IMR-90 (cell line): ENCODE results near the gene TSTD2. TPM values are rescaled to one million over a fixed set of nuclear protein-coding genes. Genes with fewer than 3 reads are reported as not detected.

ENCODE experiments used
- ATAC-seq: fragments of 200-7000 bp; cut with Tn5 transposase; 2 replicates; pipeline ENCODE4 v1.9.1; 2020; ENCODE audit warnings: low read depth, mild to moderate bottlenecking, moderate library complexity
- BruUV-seq: library from RNA; stranded (reverse); fragments of 400-500 nt; replicated peaks from 2 replicates; lab custom pipeline; 2021; lab: Mats Ljungman, UMichigan
- CTCF ChIA-PET: fragments of 300-600 bp; formaldehyde crosslinking; extraction: SDS; loops from one replicate; lab custom pipeline; 2021; ENCODE audit warnings: antibody characterized with exemption; lab: Yijun Ruan, JAX
- POLR2A ChIA-PET: fragments of 300-600 bp; sonication (Branson Sonifier 250); formaldehyde crosslinking; loops from one replicate; lab custom pipeline; 2022; ENCODE audit warnings: antibody characterized with exemption; ENCODE audit not compliant: unreplicated experiment; lab: Charles Lee
- DNase-seq: peaks from one replicate; pipeline ENCODE4 v3.0.0; 2013
- H2AFZ ChIP-seq: replicated peaks from 2 replicates; pipeline ENCODE3; 2013; ENCODE audit warnings: low read length, mild to moderate bottlenecking; ENCODE audit not compliant: poor library complexity
- H2AK5ac ChIP-seq: 2 replicates; pipeline ENCODE4 v1.6.1; 2013; ENCODE audit warnings: low read depth, low read length, inconsistent platforms
- H2AK9ac ChIP-seq: replicated peaks from 2 replicates; pipeline ENCODE3; 2013; ENCODE audit warnings: mild to moderate bottlenecking, low read depth, low read length, moderate library complexity; ENCODE audit not compliant: poor library complexity
- H2BK120ac ChIP-seq: 2 replicates; pipeline ENCODE4 v1.6.1; 2013; ENCODE audit warnings: low read depth, low read length, inconsistent platforms
- H2BK15ac ChIP-seq: 3 replicates; pipeline ENCODE4 v1.6.1; 2013; ENCODE audit warnings: low read depth, low read length, inconsistent platforms
- H2BK20ac ChIP-seq: 2 replicates; pipeline ENCODE4 v1.6.1; 2013; ENCODE audit warnings: low read depth, mild to moderate bottlenecking, inconsistent platforms, low read length, moderate library complexity
- H2BK5ac ChIP-seq: 2 replicates; pipeline ENCODE4 v1.6.1; 2013; ENCODE audit warnings: mild to moderate bottlenecking, low read depth, low read length, inconsistent platforms; ENCODE audit not compliant: poor library complexity, severe bottlenecking
- H3K14ac ChIP-seq: replicated peaks from 2 replicates; pipeline ENCODE4 v1.6.1; 2013; ENCODE audit warnings: low read depth, low read length, inconsistent platforms
- H3K18ac ChIP-seq: 2 replicates; pipeline ENCODE4 v1.6.1; 2013; ENCODE audit warnings: low read depth, low read length, control low read depth
- H3K23ac ChIP-seq: 2 replicates; pipeline ENCODE4 v1.6.1; 2013; ENCODE audit warnings: low read depth, low read length, inconsistent platforms
- H3K27ac ChIP-seq: 2 replicates; pipeline ENCODE4 v1.5.1; 2013; ENCODE audit warnings: mild to moderate bottlenecking, control low read depth, low read length; ENCODE audit not compliant: insufficient read depth
- H3K27me3 ChIP-seq: 2 replicates; pipeline ENCODE4 v1.6.1; 2013; ENCODE audit warnings: low read length; ENCODE audit not compliant: control insufficient read depth, insufficient read depth
- H3K36me3 ChIP-seq: 2 replicates; pipeline ENCODE4 v1.6.1; 2013; ENCODE audit warnings: low read length, mixed read lengths; ENCODE audit not compliant: control insufficient read depth, insufficient read depth
- H3K4ac ChIP-seq: 2 replicates; pipeline ENCODE4 v1.6.1; 2013; ENCODE audit warnings: low read depth, low read length, inconsistent platforms
- H3K4me1 ChIP-seq: 2 replicates; pipeline ENCODE4 v1.6.1; 2013; ENCODE audit warnings: low read length, mixed read lengths; ENCODE audit not compliant: control insufficient read depth, insufficient read depth
- H3K4me2 ChIP-seq: 2 replicates; pipeline ENCODE4 v1.6.1; 2013; ENCODE audit warnings: low read depth, mild to moderate bottlenecking, control low read depth, low read length, moderate library complexity
- H3K4me3 ChIP-seq: 2 replicates; pipeline ENCODE4 v1.5.1; 2013; ENCODE audit warnings: low read depth, mild to moderate bottlenecking, control low read depth, low read length, moderate library complexity; ENCODE audit not compliant: insufficient read depth
- H3K56ac ChIP-seq: 2 replicates; pipeline ENCODE4 v1.6.1; 2013; ENCODE audit warnings: low read length, inconsistent platforms; ENCODE audit not compliant: insufficient read depth; ENCODE audit errors: extremely low read depth
- H3K79me1 ChIP-seq, 2 experiments: 2 replicates each; pipeline ENCODE4 v1.6.1; 2013; ENCODE audit warnings: low read length in 2 of 2, inconsistent platforms in 1 of 2, low read depth in 1 of 2
- H3K9ac ChIP-seq: 2 replicates; pipeline ENCODE4 v1.6.1; 2013; ENCODE audit warnings: low read depth, low read length, control low read depth
- H3K9me1 ChIP-seq: 2 replicates; pipeline ENCODE4 v1.6.1; 2013; ENCODE audit warnings: low read length, inconsistent platforms; ENCODE audit not compliant: insufficient read depth
- H3K9me3 ChIP-seq: 2 replicates; pipeline ENCODE4 v1.6.1; 2013; ENCODE audit warnings: low read length; ENCODE audit not compliant: control insufficient read depth, insufficient read depth
- H4K20me1 ChIP-seq: 2 replicates; pipeline ENCODE4 v1.6.1; 2013; ENCODE audit warnings: low read length, inconsistent platforms; ENCODE audit not compliant: insufficient read depth
- H4K5ac ChIP-seq: 2 replicates; pipeline ENCODE4 v1.6.1; 2013; ENCODE audit warnings: mild to moderate bottlenecking, low read depth, low read length, control low read depth
- H4K8ac ChIP-seq, 2 experiments: 2 replicates each; pipeline ENCODE4 v1.6.1; 2013; ENCODE audit warnings: low read depth in 2 of 2, low read length in 2 of 2, control low read depth in 1 of 2, inconsistent platforms in 1 of 2
- H4K91ac ChIP-seq: 2 replicates; pipeline ENCODE4 v1.6.1; 2013; ENCODE audit warnings: low read depth, low read length, inconsistent platforms; ENCODE audit not compliant: insufficient read depth
- BHLHE40 ChIP-seq: fragments of 150-350 bp; IDR thresholded peaks from 2 replicates; pipeline ENCODE4 v1.6.1; 2016; ENCODE audit warnings: mild to moderate bottlenecking, low read depth, low read length
- CEBPB ChIP-seq: IDR thresholded peaks from 2 replicates; pipeline ENCODE4 v1.6.1; 2012; ENCODE audit warnings: low read depth, low read length, improper control_type of control experiment
- FOS ChIP-seq: fragments of 150-350 bp; IDR thresholded peaks from 2 replicates; pipeline ENCODE4 v1.6.1; 2016; ENCODE audit warnings: low read depth, low read length
- MAFK ChIP-seq: IDR thresholded peaks from 2 replicates; pipeline ENCODE4 v1.6.1; 2012; ENCODE audit warnings: low read depth, low read length, improper control_type of control experiment
- MXI1 ChIP-seq: IDR thresholded peaks from 2 replicates; pipeline ENCODE4 v1.6.1; 2012; ENCODE audit warnings: low read depth, mild to moderate bottlenecking, low read length, moderate library complexity, borderline replicate concordance
- POLR2A ChIP-seq: IDR thresholded peaks from 2 replicates; pipeline ENCODE4 v1.6.1; 2012; ENCODE audit warnings: mild to moderate bottlenecking, low read depth, low read length
- RAD21 ChIP-seq: IDR thresholded peaks from 2 replicates; pipeline ENCODE4 v1.6.1; 2012; ENCODE audit warnings: low read length, improper control_type of control experiment
- RCOR1 ChIP-seq: IDR thresholded peaks from 2 replicates; pipeline ENCODE4 v1.6.1; 2012; ENCODE audit warnings: mild to moderate bottlenecking, low read length, improper control_type of control experiment; ENCODE audit not compliant: insufficient replicate concordance
- RFX5 ChIP-seq: IDR thresholded peaks from 2 replicates; pipeline ENCODE4 v1.8.0; 2012; ENCODE audit warnings: low read depth, mild to moderate bottlenecking, low read length, moderate library complexity
- SMC3 ChIP-seq: fragments of 150-350 bp; IDR thresholded peaks from 2 replicates; pipeline ENCODE4 v1.6.1; 2016; ENCODE audit warnings: low read depth, mild to moderate bottlenecking, antibody characterized with exemption, low read length, moderate library complexity
- WGBS, 2 experiments: methylation state at CpG; one replicate each; pipeline versions ENCODE4 v1.1.5 to v1.1.7; 2013; ENCODE audit warnings: missing lambda C conversion rate in 2 of 2; ENCODE audit not compliant: insufficient read length in 1 of 2; ENCODE audit errors: extremely low coverage in 2 of 2; 5-methylcytosine and 5-hydroxymethylcytosine counted together
- dilution Hi-C: fragments of 300-500 bp; cut with HindIII; formaldehyde crosslinking; loops from one replicate; pipeline ENCODE4 v1.14.3; 2018; ENCODE audit warnings: low sequenced_read_pairs; ENCODE audit not compliant: unreplicated experiment
- in situ Hi-C: fragments of 300-500 bp; cut with MboI; formaldehyde crosslinking; loops from 3 replicates; pipeline ENCODE4 v1.14.3; 2019; ENCODE audit warnings: low sequenced_read_pairs, inconsistent platforms, mixed read lengths
- intact Hi-C: fragments of 100-400 bp; cut with micrococcal nuclease; formaldehyde crosslinking; loops from 2 replicates; pipeline ENCODE4 v1.10.0; 2022
- polyA plus RNA-seq, 3 experiments: library from polyadenylated mRNA; depleted of rRNA; stranded (reverse); fragments of >200 nt; gene quantifications; 2 replicates each; pipeline ENCODE4 v1.2.3, GENCODE V29; 2012; ENCODE audit warnings: low replicate concordance in 1 of 3
- total RNA-seq: library from RNA; depleted of rRNA; stranded (reverse); fragments of >200 nt; gene quantifications from 2 replicates; pipeline ENCODE4 v1.2.3, GENCODE V29; 2012
- TF ChIP-seq, protein P1 (sequence below): fragments of 150-350 bp; IDR thresholded peaks from 2 replicates; pipeline ENCODE4 v1.6.1; 2016; ENCODE audit warnings: low read depth, mild to moderate bottlenecking, low read length, moderate library complexity, borderline replicate concordance
- TF ChIP-seq, protein P2 (sequence below): fragments of 150-350 bp; IDR thresholded peaks from 2 replicates; pipeline ENCODE4 v1.6.1; 2017; ENCODE audit warnings: mild to moderate bottlenecking, antibody characterized with exemption, low read length, low read depth

The TSTD2 gene
- total and polyA plus RNA-seq, 2 of the 4 experiments (the other 2 are of a cell fraction), result 11.2 to 16.3 TPM

DNA sequence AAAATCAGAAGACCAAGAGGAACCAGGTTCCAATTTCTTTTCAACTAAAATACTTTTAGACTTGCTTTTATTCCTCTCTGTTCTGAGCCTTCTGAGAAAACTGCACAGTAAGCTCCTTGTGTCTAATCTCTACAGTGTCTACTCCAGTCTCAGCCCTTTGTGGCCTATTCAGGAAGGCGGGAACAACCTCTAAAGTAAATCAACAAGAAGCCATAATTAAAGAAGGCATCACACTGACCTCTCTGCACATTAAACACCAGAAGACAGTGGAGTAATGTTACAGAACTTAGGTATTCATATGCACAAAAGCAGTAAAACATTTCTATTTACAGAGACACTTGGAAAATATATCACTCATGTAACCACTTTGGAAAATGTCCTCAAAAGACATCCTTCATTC, 49.1 kb upstream of the TSTD2 start (continued):
- TF ChIP-seq, protein P1, sequence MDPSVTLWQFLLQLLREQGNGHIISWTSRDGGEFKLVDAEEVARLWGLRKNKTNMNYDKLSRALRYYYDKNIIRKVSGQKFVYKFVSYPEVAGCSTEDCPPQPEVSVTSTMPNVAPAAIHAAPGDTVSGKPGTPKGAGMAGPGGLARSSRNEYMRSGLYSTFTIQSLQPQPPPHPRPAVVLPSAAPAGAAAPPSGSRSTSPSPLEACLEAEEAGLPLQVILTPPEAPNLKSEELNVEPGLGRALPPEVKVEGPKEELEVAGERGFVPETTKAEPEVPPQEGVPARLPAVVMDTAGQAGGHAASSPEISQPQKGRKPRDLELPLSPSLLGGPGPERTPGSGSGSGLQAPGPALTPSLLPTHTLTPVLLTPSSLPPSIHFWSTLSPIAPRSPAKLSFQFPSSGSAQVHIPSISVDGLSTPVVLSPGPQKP, result no peak
- TF ChIP-seq BHLHE40, result no peak
- no peak for TF ChIP-seq MAFK

DNA sequence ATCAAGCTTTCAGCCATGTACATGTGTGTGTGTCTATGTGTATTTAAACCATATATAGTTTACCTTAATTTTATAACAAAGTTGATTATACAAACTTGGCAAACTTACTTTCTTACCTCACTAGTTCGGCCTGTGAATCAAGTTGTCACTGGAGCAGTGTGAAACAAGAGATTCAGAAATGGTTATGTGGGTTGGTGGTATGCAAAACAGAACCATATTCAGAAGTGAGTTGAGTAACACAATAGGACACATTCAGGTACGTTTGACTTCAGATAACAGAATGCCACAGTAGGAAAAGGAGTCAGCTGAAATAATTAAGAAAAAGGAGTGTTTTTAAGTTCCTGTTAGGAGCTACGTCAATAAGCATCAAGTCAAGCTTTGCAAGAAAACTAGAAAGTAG, 42.5 kb upstream of the TSTD2 start:
- POLR2A ChIA-PET, result no interaction called here
- no peak overlapping the region for H3K18ac ChIP-seq
- no peak overlapping the region for H3K4ac ChIP-seq
- no peak overlapping the region for H3K4me2 ChIP-seq
- H3K27me3 ChIP-seq, result no peaks in the 10 kb centered on the region
- no peak for DNase-seq
- H2BK15ac ChIP-seq, result no peak overlapping the region
- in situ Hi-C loops, result no loop called here
- no peak overlapping the region for H3K9ac ChIP-seq
- no peak overlapping the region for H2BK5ac ChIP-seq
- no peaks in the 10 kb centered on the region for H3K9me3 ChIP-seq
- no peak overlapping the region for H4K5ac ChIP-seq
- CTCF ChIA-PET, result interaction anchor here (0.7 kb wide), 1 partner anchor 36 kb away, joined by 3 read pairs; no protein-coding TSS in a partner anchor
- ATAC-seq, result no peak
- H4K91ac ChIP-seq, result no peak overlapping the region
- no peak overlapping the region for H2AK5ac ChIP-seq
- H3K23ac ChIP-seq, result no peak overlapping the region
- H2AFZ ChIP-seq, result no peak overlapping the region
- WGBS, 2 experiments, result no CpG with 5 or more reads among the region's 3 CpGs
- no TSS peak for BruUV-seq
- H3K27ac ChIP-seq, result no peak overlapping the region
- H4K20me1 ChIP-seq, result no peaks in the 10 kb centered on the region
- no peak overlapping the region for H2AK9ac ChIP-seq
- H4K8ac ChIP-seq, result no peak overlapping the region
- intact Hi-C loops, result no loop called here
- H3K36me3 ChIP-seq, result peaks cover 47% of the 10 kb centered on the region
- no peak overlapping the region for H3K56ac ChIP-seq
- H3K4me3 ChIP-seq, result no peak overlapping the region
- no peak overlapping the region for H2BK20ac ChIP-seq
- H3K9me1 ChIP-seq, result peaks cover 3% of the 10 kb centered on the region; the same call in 1 of the 2 replicates
- H3K79me1 ChIP-seq, result peaks cover 7 to 13% of the 10 kb centered on the region in 2 experiments; a peak in 3 of 4 replicates
- peaks cover 4% of the 10 kb centered on the region; the same call in 1 of the 2 replicates for H3K4me1 ChIP-seq
- dilution Hi-C loops, result no loop called here
- no peak overlapping the region for H2BK120ac ChIP-seq
- no peak overlapping the region for H3K14ac ChIP-seq
- TF ChIP-seq, protein P1, result no peak
- TF ChIP-seq MXI1 (no peak), SMC3 (no peak), FOS (no peak), MAFK (no peak), POLR2A (no peak), BHLHE40 (no peak), RFX5 (no peak), RCOR1 (no peak), RAD21 (no peak), CEBPB (no peak)
- TF ChIP-seq, protein P2, sequence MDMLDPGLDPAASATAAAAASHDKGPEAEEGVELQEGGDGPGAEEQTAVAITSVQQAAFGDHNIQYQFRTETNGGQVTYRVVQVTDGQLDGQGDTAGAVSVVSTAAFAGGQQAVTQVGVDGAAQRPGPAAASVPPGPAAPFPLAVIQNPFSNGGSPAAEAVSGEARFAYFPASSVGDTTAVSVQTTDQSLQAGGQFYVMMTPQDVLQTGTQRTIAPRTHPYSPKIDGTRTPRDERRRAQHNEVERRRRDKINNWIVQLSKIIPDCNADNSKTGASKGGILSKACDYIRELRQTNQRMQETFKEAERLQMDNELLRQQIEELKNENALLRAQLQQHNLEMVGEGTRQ, result no peak
